Body of pancreas (tissue), 4 donors: ENCODE results near the gene TMEM50B.

ENCODE experiments used
- CTCF ChIP-seq, 7 experiments: fragments of 450-650 bp in 4 of 7; fragments of 200-600 bp in 3 of 7; sonication (generic) in 3 of 7; IDR thresholded peaks; one replicate each; pipeline ENCODE4 v1.5.1; 2016 to 2019; ENCODE audit warnings: antibody characterized with exemption in 7 of 7
- POLR2A ChIP-seq, 3 donors: fragments of 450-650 bp; IDR thresholded peaks; one replicate each; pipeline ENCODE4 v1.6.1; 2016; ENCODE audit warnings: antibody characterized with exemption in 3 of 3, mild to moderate bottlenecking in 2 of 3

DNA sequence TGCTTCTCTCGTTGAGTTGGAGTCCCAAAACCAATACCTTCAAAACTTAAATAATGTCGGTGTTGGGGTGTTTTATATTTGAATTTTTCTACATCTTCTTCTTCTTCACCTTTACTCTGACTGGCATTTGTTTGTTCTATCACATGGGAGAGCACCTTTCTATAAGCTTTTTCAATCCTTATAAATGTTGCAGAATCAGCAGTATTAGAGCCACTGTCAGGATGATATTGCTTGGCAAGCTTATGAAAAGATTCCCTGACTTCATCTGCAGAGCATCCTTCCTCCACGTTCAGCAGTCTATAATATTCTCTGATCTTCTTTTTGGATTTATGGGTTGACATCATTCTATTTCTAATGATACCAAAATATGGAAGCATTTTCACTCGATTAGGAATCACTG is 9.2 kb upstream of the TMEM50B start:
- TF ChIP-seq POLR2A (IDR thresholded peaks at IDR 0.05): no peak
- TF ChIP-seq CTCF (IDR thresholded peaks at IDR 0.05): no peak
